Measurements from ENCODE around the gene RBFA.

- no peak for TF ChIP-seq CTCF (IDR thresholded peaks at IDR 0.05)
- TF ChIP-seq POLR2A (IDR thresholded peaks at IDR 0.05), result no peak
Measured at GRCh38 chr18:79991494-79991893, 42.7 kb upstream of the RBFA start.

All from uterus (tissue), 2 donors.